ENCODE measurements around the gene KCTD15.

The KCTD15 gene

DNA sequence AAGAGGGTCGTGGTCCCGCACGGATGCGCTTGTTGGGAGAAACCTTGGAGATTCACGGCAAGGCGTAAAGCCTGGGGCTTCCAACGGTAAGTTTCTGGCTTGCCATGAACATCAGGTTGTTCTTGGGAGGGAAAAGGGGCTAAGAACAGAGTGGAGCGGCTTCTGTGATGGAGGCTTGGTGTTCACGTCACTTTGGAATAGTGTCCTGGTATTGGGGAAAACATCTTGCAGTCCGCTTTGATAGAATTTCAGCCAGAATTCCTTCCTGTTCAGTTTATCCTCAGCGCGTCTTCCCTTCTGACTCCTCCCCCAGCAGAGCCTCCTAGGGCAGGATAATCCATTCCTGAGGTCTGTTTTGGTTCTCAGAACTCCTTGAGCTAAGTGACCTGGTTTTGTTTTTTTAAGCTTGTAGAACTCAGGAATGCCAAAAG is 2.0 kb downstream of the KCTD15 start:
- no peak for DNase-seq

- no peak for DNase-seq
Measured at GRCh38 chr19:33799476-33799875, 2.8 kb downstream of the KCTD15 start.

- no peak for DNase-seq
Measured at GRCh38 chr19:33800012-33800680, 3.5 kb downstream of the KCTD15 start.

DNA sequence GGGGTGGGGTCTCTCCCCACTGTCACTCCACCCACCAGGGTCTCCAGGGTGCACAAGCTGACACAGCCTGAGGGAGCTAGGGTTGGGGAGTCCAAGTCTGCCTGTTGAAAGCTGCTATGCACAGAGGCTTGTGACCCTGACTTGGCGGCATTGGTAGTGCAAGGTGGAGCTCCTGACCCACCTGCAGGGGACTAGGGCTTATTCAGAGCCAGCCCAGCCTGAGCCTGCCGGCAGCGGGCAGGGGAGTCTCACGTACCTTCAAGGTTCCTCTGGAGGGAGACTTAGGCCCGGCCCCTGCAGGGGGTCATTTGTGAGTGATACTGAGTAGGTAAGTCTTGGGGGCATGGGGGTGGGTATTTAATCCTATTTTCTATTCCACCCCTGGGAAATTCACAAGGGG is 4.7 kb downstream of the KCTD15 start:
- DNase-seq, result no peak

GRCh38 chr19:33802001-33802400 is 5.3 kb downstream of the KCTD15 start:
- DNase-seq, result no peak

- DNase-seq, result no peak
Measured at GRCh38 chr19:33802801-33803200, 6.1 kb downstream of the KCTD15 start.

DNA sequence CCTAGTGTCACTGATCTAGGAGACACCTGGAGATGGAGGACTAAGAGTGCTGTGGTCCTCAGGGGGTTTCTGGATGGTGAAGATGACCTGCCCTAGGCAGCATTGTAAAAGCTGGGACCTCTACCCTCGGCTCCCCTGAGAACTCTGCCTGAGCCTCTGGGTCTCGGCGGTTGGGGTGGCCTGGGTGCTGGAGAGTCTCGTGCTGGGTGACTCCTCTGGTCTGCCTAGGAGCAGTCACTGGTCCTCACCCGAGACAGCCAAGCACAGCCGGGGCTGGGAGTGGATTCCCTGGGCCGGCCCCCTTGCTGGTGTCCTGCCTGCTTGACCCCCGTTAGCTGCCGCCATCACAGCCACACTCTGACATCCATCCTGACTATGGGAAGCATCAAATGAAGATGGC is 6.7 kb downstream of the KCTD15 start:
- no peak for DNase-seq

DNA sequence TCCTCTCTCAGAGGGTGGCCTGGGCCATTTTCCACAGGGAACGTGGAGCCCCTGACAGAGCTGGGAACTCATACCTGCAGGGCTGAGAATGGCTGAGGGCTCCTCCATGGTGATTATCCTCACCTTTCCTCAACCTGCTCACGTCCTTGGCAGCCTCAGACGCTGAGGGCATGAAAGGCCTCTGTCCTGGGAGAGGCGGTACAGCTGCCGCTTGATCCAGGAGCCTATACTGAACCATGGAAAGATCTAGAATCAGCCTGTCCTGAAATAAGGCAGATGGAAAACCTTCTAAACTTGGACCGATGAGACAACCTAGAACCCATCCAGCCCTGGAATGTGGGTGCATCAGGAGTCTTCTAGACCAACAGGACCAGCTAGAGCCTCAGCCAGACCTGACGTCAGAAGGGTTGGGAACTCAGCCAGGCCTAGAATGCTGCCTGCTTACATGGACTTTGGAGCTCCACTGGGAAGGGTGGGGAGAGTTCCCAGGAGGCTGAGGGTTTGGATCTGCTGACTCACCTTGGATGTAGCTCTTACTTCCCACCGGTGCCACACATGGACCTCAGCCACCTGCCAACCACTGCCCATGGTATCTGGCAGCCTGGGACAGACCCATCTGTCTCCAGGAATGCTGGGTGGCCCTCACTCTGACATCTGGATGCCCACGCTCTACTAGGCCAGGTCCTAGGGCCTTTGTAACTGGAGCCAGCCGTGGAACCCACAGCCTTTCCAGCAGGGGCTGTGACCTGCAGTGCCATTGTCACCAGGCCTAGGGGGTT is 7.5 kb downstream of the KCTD15 start:
- DNase-seq, result no peak

DNA sequence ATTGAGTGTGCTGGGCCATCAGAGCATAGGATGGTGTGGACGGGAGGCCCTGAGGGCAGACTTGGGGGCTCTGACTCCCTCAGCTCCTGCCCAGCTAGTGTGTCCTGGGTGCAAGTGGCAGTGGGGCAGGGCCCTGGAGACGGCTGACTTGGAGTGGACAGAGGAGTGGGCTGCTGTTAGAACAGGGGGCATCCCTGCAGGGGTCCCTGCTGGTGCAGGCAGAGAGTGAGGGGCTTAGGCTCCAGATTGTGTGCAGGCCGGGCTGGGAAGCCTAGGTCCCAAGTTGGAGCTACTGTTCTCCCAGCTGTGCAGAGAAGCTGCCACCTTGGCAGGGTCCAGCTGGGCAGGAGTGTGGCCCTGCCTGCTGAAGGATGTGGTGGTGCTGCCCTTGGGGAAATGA is 8.6 kb downstream of the KCTD15 start:
- no peak for DNase-seq

GRCh38 chr19:33805840-33806433 is 9.3 kb downstream of the KCTD15 start:
- DNase-seq, result no peak

- DNase-seq, result no peak
Measured at GRCh38 chr19:33806434-33806881, 9.8 kb downstream of the KCTD15 start.

GRCh38 chr19:33808399-33808798 is 11.7 kb downstream of the KCTD15 start:
- DNase-seq, result no peak

GRCh38 chr19:33809960-33810359 is 13.3 kb downstream of the KCTD15 start:
- DNase-seq, result no peak

DNA sequence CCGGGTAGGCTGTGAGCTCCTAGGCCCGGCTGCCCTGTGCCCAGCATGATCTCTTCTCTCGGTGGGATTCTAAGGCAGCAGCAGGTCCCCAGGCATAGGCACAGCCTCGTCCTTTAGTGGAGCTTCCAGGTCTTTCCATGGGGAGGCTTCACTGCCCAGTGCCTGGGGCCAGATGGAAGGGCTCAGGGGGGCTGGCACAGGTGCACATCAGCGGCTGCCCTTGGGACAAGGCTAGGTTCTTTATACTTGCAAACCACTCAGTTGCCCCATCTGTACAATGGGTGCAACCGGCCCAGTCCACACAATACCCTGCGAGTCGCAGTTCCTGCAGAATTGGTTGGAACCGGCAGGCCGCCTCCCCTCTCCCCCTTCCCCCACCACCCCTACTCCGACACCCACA is 14.2 kb downstream of the KCTD15 start:
- DNase-seq, result no peak

GRCh38 chr19:33811246-33811645 is 14.6 kb downstream of the KCTD15 start:
- no peak for DNase-seq

DNA sequence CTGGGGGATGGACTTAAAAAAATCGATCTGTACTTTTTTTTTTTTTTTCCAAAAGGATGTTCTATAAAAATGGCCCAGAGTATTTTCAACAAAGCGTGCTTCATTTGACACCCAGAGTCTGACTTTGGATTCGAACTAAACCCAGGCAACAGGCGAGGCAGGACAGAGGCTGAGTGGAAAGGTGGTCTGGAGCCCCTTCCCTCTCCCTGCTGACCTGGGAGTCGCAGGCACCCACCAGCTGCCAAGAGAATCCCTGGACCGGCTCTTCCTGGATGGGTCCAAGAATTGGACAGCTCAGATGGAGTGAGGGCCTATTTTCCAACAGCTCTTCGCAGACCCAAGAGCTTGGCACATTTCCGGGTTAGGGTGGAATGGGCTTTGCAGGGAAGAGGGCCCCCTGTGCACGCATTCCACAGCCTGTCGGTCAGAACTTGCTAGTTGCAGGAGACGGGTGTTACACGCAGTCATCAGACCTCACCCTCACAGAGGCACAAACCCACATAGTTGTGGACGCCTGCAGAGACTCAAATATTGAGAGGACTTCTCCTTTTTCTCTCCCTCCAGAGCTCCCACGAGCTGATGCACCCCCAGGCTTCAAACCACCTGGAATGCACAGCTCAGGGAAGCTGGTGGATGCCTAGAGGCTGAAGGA is 15.2 kb downstream of the KCTD15 start:
- DNase-seq, result no peak

GRCh38 chr19:33812388-33813330 is 16.0 kb downstream of the KCTD15 start:
- no peak for DNase-seq

DNA sequence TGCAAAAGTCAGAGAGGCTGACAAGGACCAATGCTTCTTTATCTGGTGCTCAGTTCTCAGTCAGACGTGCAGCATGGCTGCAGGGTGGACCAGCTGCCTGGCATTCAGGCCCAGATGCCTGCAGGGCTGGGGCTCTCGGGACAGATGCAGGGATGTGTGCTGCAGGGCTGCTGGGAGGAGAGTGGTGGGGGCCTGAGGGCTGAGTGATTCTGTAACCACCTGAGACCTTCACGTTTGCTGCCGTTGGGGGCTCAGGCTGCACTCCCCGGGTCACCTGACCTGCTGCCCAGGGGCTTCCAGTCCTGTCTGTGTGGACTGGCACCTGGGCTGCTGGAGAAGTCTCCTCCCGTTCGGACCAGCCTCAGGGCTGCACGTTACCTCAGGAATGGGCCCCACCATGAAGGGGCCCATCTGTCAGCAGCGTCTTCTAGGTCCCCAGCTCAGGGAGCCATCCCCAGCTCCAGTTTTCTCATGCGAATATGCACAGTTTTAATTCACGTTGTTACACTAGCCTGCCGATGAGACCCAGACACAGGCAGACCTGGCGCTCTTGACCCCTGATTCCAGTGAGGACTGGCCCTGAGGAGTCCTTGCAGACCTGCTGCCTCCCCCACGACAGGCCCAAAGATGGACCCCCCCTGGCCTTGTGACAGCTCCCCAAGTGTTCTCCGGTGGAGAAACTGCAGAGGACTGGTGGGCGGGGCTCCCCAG is 16.9 kb downstream of the KCTD15 start:
- DNase-seq, result no peak

- DNase-seq, result no peak
Measured at GRCh38 chr19:33814181-33815165, 17.8 kb downstream of the KCTD15 start.
